Measurements from ENCODE around the gene TTLL10. TPM values are rescaled to one million over a fixed set of nuclear protein-coding genes. Genes with fewer than 3 reads are reported as not detected.

Gene TTLL10
- polyA plus RNA-seq, 1 donor from 2014 or later = not detected

- no peak overlapping the region for H3K27ac ChIP-seq (ENCODE audit: low read length)
These were observed 48.7 kb upstream of the TTLL10 start for GRCh38 chr1:1124786-1125642.

More at GRCh38 chr1:1124786-1125642, 48.7 kb upstream of the TTLL10 start:
- Histone ChIP-seq H3K79me2 (replicated peaks; ENCODE audit: insufficient read depth, low read length) (no peaks in the 10 kb centered on the region), H4K20me1 (ENCODE audit: insufficient read depth) (no peaks in the 10 kb centered on the region), H3K9me2 (ENCODE audit: insufficient read depth, low read length) (no peaks in the 10 kb centered on the region), H3K4me3 (ENCODE audit: low read length) (no peak overlapping the region), H3K9me3 (ENCODE audit: low read length) (no peaks in the 10 kb centered on the region), H2AFZ (ENCODE audit: low read depth, low read length) (no peak overlapping the region), H3F3A (ENCODE audit: insufficient read depth, low read length, poor library complexity, severe bottlenecking) (no peaks in the 10 kb centered on the region), H3K4me2 (ENCODE audit: low read length) (no peak overlapping the region), H3K27me3 (ENCODE audit: insufficient read depth, low read depth, low read length) (no peaks in the 10 kb centered on the region), H3K9ac (ENCODE audit: low read length) (no peak overlapping the region), H3K36me3 (ENCODE audit: insufficient read depth, low read length) (no peaks in the 10 kb centered on the region)
- TF ChIP-seq POLR2AphosphoS5 (IDR thresholded peaks at IDR 0.05) (no peak), EP300 (conservative IDR thresholded peaks at IDR 0.05; ENCODE audit: poor library complexity, severe bottlenecking) (no peak), CTCF (IDR thresholded peaks at IDR 0.05; ENCODE audit: poor library complexity, severe bottlenecking) (no peak), RAD21 (conservative IDR thresholded peaks at IDR 0.05) (no peak), EZH2 (IDR thresholded peaks at IDR 0.05; ENCODE audit: borderline replicate concordance, insufficient read depth, low read length, poor library complexity, severe bottlenecking) (no peak), TAF1 (IDR thresholded peaks at IDR 0.05; ENCODE audit: low read depth) (no peak), REST (IDR thresholded peaks at IDR 0.05; ENCODE audit: borderline replicate concordance) (no peak), MXI1 (conservative IDR thresholded peaks at IDR 0.05; ENCODE audit: poor library complexity, severe bottlenecking) (no peak), SMC3 (conservative IDR thresholded peaks at IDR 0.05; ENCODE audit: poor library complexity) (no peak)
